Astrocyte (in vitro differentiated cells and primary cell): ENCODE measurements around the gene GPR156. TPM values are rescaled to one million over a fixed set of nuclear protein-coding genes. Genes with fewer than 3 reads are reported as not detected.

ENCODE experiments used
- DNase-seq: peaks from one replicate; pipeline ENCODE4 v3.0.0-alpha.2; 2010; ENCODE audit warnings: low read depth
- FAIRE-seq: peaks from 2 replicates; lab custom pipeline; 2011; peaks lifted over from hg19 to GRCh38; lab: Jason Lieb, UNC
- H2AFZ ChIP-seq: 2 replicates; pipeline ENCODE4 v1.6.0; 2012; ENCODE audit warnings: low read depth, low read length, inconsistent platforms
- H3K27ac ChIP-seq: 2 replicates; pipeline ENCODE4 v1.5.1; 2011; ENCODE audit warnings: low read depth, low read length, inconsistent platforms
- H3K27me3 ChIP-seq: 2 replicates; pipeline ENCODE4 v1.6.0; 2011; ENCODE audit warnings: low read length, inconsistent platforms; ENCODE audit not compliant: insufficient read depth
- H3K36me3 ChIP-seq: 2 replicates; pipeline ENCODE4 v1.5.1; 2011; ENCODE audit warnings: low read length, inconsistent platforms; ENCODE audit not compliant: insufficient read depth
- H3K4me1 ChIP-seq: 2 replicates; pipeline ENCODE4 v1.5.1; 2011; ENCODE audit warnings: low read length, inconsistent platforms; ENCODE audit not compliant: insufficient read depth
- H3K4me2 ChIP-seq: 2 replicates; pipeline ENCODE4 v1.6.0; 2012; ENCODE audit warnings: low read length, inconsistent platforms
- H3K4me3 ChIP-seq: 2 replicates; pipeline ENCODE4 v1.5.1; 2011; ENCODE audit warnings: low read depth, mild to moderate bottlenecking, low read length, inconsistent platforms; ENCODE audit not compliant: insufficient read depth
- H3K79me2 ChIP-seq: 2 replicates; pipeline ENCODE4 v1.6.0; 2012; ENCODE audit warnings: mild to moderate bottlenecking, low read length, inconsistent platforms; ENCODE audit not compliant: insufficient read depth
- H3K9ac ChIP-seq: 2 replicates; pipeline ENCODE4 v1.6.0; 2012; ENCODE audit warnings: mild to moderate bottlenecking, low read length, inconsistent platforms
- H3K9me3 ChIP-seq: 2 replicates; pipeline ENCODE4 v1.5.1; 2012; ENCODE audit warnings: low read depth, mild to moderate bottlenecking, low read length, inconsistent platforms; ENCODE audit not compliant: insufficient read depth
- H4K20me1 ChIP-seq: 2 replicates; pipeline ENCODE4 v1.6.0; 2012; ENCODE audit warnings: low read length, inconsistent platforms; ENCODE audit not compliant: insufficient read depth
- H3K27ac Mint-ChIP-seq: one replicate; pipeline ENCODE4 v1.8.0; 2021; ENCODE audit warnings: mild to moderate bottlenecking, mixed read lengths; ENCODE audit not compliant: unreplicated experiment
- H3K27me3 Mint-ChIP-seq: one replicate; pipeline ENCODE4 v1.8.0; 2021; ENCODE audit warnings: low read depth, mixed read lengths; ENCODE audit not compliant: unreplicated experiment
- H3K36me3 Mint-ChIP-seq: one replicate; pipeline ENCODE4 v1.8.0; 2021; ENCODE audit warnings: low read depth, mixed read lengths; ENCODE audit not compliant: unreplicated experiment
- H3K4me1 Mint-ChIP-seq: one replicate; pipeline ENCODE4 v1.8.0; 2021; ENCODE audit warnings: low read depth, mixed read lengths; ENCODE audit not compliant: unreplicated experiment
- H3K4me3 Mint-ChIP-seq: one replicate; pipeline ENCODE4 v1.8.0; 2021; ENCODE audit warnings: mild to moderate bottlenecking, moderate library complexity, mixed read lengths; ENCODE audit not compliant: unreplicated experiment
- H3K9me3 Mint-ChIP-seq: one replicate; pipeline ENCODE4 v1.8.0; 2021; ENCODE audit warnings: mild to moderate bottlenecking, mixed read lengths; ENCODE audit not compliant: unreplicated experiment
- CTCF ChIP-seq: IDR thresholded peaks from 2 replicates; pipeline ENCODE4 v1.5.1; 2011; ENCODE audit warnings: low read depth, mild to moderate bottlenecking, inconsistent platforms, low read length, moderate library complexity; ENCODE audit not compliant: insufficient read depth
- EZH2 ChIP-seq: IDR thresholded peaks from 2 replicates; pipeline ENCODE4 v1.6.1; 2012; ENCODE audit warnings: mild to moderate bottlenecking, low read length, inconsistent platforms; ENCODE audit not compliant: insufficient read depth
- total RNA-seq: library from RNA; stranded (reverse); gene quantifications from 2 replicates; pipeline ENCODE4 v1.2.1, GENCODE V29; 2021

Gene GPR156
- total RNA-seq, 1 donor from 2014 or later: 0.39 TPM

DNA sequence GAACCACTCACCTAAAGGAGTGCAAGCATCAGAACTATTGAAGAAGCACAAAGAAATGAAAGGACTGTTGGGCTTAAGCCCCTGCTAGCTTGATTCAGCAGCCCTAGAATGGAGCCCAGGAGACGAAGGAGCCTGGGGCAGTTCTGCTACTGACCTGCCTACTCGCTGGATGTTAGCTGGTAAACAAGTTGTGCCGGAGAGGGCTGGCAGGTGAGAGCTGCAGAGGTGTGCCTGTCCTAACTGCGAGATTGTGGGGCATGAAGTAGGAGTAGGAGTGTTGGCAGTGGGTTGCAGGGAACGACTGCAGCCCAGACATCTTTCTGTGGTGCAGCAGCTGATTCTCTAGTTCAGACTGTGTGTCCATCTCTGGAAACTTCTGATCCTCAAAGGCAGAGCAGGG lies 115.6 kb downstream of the GPR156 start:
- TF ChIP-seq EZH2: no peak
- TF ChIP-seq CTCF: no peak
- Histone ChIP-seq H2AFZ (no peak overlapping the region), H3K9me3 (no peaks in the 10 kb centered on the region), H3K36me3 (no peaks in the 10 kb centered on the region), H3K9ac (no peak overlapping the region), H3K4me3 (no peak overlapping the region), H3K4me2 (no peak overlapping the region), H3K4me1 (peaks cover 13% of the 10 kb centered on the region), H3K27me3 (no peaks in the 10 kb centered on the region), H3K27ac (no peak overlapping the region), H3K79me2 (no peaks in the 10 kb centered on the region), H4K20me1 (no peaks in the 10 kb centered on the region)
- peaks cover 7% of the 10 kb centered on the region for H3K4me1 Mint-ChIP-seq
- peaks cover 9% of the 10 kb centered on the region for H3K27me3 Mint-ChIP-seq
- H3K36me3 Mint-ChIP-seq: no peaks in the 10 kb centered on the region
- DNase-seq (no peak), FAIRE-seq (no peak)
- no peak overlapping the region for H3K4me3 Mint-ChIP-seq
- no peaks in the 10 kb centered on the region for H3K9me3 Mint-ChIP-seq
- no peak overlapping the region for H3K27ac Mint-ChIP-seq

GRCh38 chr3:120168611-120169010 lies 116.4 kb downstream of the GPR156 start:
- no peaks in the 10 kb centered on the region for H3K27me3 ChIP-seq
- Mint-ChIP-seq H3K9me3 (no peaks in the 10 kb centered on the region), H3K36me3 (no peaks in the 10 kb centered on the region), H3K4me1 (peaks cover 7% of the 10 kb centered on the region), H3K27me3 (peaks cover 9% of the 10 kb centered on the region), H3K4me3 (no peak overlapping the region), H3K27ac (no peak overlapping the region)
- H4K20me1 ChIP-seq: no peaks in the 10 kb centered on the region
- no peaks in the 10 kb centered on the region for H3K36me3 ChIP-seq
- DNase-seq (no peak), FAIRE-seq (no peak)
- no peak for TF ChIP-seq CTCF
- TF ChIP-seq EZH2: no peak
- no peak overlapping the region for H3K4me2 ChIP-seq
- H3K9me3 ChIP-seq: no peaks in the 10 kb centered on the region
- H3K79me2 ChIP-seq: no peaks in the 10 kb centered on the region
- H2AFZ ChIP-seq: no peak overlapping the region
- H3K4me3 ChIP-seq: no peak overlapping the region
- H3K9ac ChIP-seq: no peak overlapping the region
- H3K4me1 ChIP-seq: peaks cover 13% of the 10 kb centered on the region
- H3K27ac ChIP-seq: no peak overlapping the region

DNA sequence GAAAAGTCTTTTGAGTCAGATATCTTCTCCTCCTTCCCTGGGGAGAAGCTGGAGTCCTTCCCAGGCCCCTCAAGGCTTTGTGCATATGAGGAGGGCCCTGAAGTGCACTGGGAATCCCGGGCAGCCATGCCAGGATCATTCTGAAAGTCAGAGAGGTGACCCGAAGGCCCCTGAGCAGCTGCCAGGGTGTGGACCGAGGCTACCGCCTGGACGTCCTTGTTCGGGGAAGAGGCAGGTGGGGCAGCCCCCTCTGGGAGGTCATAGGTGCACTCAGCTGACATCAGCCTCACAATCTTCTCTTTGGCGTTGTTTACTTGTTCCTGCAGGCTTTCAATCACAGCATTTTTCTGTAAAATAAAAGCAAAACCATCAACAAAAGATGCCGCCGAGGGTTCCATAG lies 117.0 kb downstream of the GPR156 start:
- H3K27me3 Mint-ChIP-seq: peaks cover 9% of the 10 kb centered on the region
- no peak for TF ChIP-seq CTCF
- no peak for TF ChIP-seq EZH2
- peaks cover 13% of the 10 kb centered on the region for H3K4me1 ChIP-seq

More for the DNA sequence above, 117.0 kb downstream of the GPR156 start:
- Histone ChIP-seq H3K9me3 (no peaks in the 10 kb centered on the region), H3K79me2 (no peaks in the 10 kb centered on the region), H3K4me3 (no peak overlapping the region), H3K9ac (no peak overlapping the region), H4K20me1 (no peaks in the 10 kb centered on the region), H3K36me3 (no peaks in the 10 kb centered on the region), H3K27ac (no peak overlapping the region), H3K27me3 (no peaks in the 10 kb centered on the region), H3K4me2 (no peak overlapping the region), H2AFZ (no peak overlapping the region)
- Mint-ChIP-seq H3K4me1 (peaks cover 7% of the 10 kb centered on the region), H3K9me3 (no peaks in the 10 kb centered on the region), H3K4me3 (no peak overlapping the region), H3K27ac (no peak overlapping the region), H3K36me3 (no peaks in the 10 kb centered on the region)
- DNase-seq (no peak), FAIRE-seq (no peak)
